ENCODE results near the gene TSPAN9.

Gene TSPAN9

GRCh38 chr12:3250034-3250433 is 172.9 kb downstream of the TSPAN9 start:
- DNase-seq (ENCODE audit: low read depth) = no peak

- DNase-seq (ENCODE audit: low read depth) = no peak
Observed at GRCh38 chr12:3250576-3250975, 173.4 kb downstream of the TSPAN9 start.

DNA sequence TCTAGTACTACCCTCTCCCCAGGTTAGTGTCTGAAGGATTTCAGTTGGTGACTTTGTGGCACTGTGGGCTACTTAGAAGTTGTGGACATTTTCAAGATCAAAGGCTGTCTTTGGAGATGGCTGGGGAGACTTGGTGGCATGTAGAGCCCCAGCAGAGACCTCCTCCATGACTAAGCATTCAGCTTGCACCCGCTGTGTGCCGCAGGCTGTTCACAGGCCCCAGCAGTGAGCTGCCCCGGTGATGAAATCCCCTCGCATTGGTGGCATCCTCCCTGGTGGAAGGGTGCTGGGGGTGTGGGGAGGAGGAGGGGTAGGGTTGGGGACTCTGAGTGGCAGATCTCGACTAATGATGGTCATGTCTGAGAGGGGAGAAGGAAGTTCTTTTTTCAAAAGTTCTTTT is 173.9 kb downstream of the TSPAN9 start:
- no peak for DNase-seq (ENCODE audit: low read depth)

GRCh38 chr12:3251691-3252090 is 174.5 kb downstream of the TSPAN9 start:
- DNase-seq (ENCODE audit: low read depth) = no peak

DNA sequence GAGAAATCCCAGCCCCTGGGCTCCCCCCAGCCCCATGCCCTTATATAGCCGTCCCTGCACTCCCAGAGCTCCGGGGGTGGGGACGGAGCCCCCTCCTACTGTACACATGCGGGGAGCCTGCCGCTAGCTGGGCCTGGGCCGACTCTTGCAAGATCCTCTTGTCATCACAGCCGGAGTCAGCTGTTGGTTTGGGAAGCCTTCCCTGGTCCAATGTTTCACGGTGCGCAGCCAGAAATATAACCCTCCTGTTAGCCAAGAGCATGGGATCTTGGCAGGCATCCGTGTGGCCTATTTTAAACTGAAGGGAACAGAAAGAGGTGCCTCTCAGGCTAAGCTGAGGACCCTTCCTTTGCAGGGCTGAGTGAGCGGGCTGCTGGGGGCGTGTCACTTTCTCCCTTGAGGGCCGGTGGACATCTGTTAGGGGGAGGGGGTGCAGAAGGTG is 175.3 kb downstream of the TSPAN9 start:
- no peak for DNase-seq (ENCODE audit: low read depth)

GRCh38 chr12:3253682-3254275 is 176.6 kb downstream of the TSPAN9 start:
- no peak for DNase-seq (ENCODE audit: low read depth)

- DNase-seq (ENCODE audit: low read depth) = no peak
Observed at GRCh38 chr12:3255057-3255456, 177.9 kb downstream of the TSPAN9 start.

- no peak for DNase-seq (ENCODE audit: low read depth)
Observed at GRCh38 chr12:3256103-3256631, 179.0 kb downstream of the TSPAN9 start.

DNA sequence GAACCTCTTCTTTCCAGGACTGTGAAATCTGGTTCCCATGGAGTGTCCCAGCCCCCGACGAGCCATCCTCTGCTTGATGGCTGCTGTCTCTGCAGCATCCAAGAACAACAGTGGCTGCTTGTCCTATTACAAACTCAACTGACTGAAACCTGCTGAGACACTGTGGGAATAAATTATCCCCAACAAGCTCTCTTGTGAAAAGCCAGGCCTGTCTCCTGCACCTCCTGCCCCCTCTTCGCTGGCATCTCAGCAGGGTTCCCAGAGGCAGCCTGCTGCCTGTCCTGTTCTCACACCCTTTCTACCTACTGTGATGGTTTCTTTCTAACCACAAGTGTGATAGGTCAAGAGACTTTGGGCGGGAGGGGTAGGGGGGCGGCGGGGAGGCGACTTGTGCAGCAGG is 180.2 kb downstream of the TSPAN9 start:
- DNase-seq (ENCODE audit: low read depth) = no peak

DNA sequence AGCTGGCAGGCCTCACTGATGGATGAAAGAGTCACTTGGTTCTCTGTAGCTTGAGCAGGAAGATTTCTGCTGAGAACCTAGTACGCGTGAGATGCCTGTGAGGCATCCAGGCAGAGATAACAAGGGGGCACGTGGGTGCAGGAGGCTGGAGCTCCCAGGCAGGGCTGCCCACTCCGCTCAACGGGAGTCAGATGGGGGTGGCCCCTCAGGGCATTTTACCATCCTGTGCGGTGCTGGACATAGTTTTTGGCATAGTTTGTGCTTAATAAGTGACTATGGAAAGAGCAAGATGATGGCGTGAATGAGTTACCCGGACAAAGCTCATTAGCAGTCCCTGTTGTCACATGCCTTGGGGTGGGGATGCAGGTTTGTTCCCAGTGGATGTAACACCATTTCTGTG is 182.8 kb downstream of the TSPAN9 start:
- DNase-seq (ENCODE audit: low read depth) = no peak

- no peak for DNase-seq (ENCODE audit: low read depth)
Observed at GRCh38 chr12:3261782-3262359, 184.7 kb downstream of the TSPAN9 start.

- DNase-seq (ENCODE audit: low read depth) = no peak
Observed at GRCh38 chr12:3262470-3262869, 185.3 kb downstream of the TSPAN9 start.

DNA sequence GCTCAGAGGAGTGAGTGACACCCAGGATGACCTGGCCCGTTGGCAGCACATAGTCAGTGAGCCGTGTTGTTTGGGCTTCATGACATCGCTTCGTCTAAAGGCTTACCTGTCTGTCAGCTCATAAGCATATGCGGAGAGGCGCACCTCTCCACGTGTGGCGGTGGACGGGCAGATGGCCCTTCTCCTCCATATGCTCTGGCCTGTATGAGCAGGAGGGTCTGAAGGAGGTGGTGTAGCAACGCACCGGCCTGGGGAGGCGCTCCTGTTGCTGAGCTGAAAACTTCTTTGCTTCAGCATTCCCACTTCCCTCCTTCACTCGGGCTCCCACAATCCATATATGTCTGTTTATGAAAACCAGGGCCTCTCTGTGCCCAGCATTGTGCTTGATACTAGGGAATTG is 186.1 kb downstream of the TSPAN9 start:
- DNase-seq (ENCODE audit: low read depth) = no peak

- DNase-seq (ENCODE audit: low read depth) = no peak
Observed at GRCh38 chr12:3263939-3264922, 187.1 kb downstream of the TSPAN9 start.

- DNase-seq (ENCODE audit: low read depth) = no peak
Observed at GRCh38 chr12:3265406-3265805, 188.2 kb downstream of the TSPAN9 start.

GRCh38 chr12:3266638-3267037 is 189.5 kb downstream of the TSPAN9 start:
- DNase-seq (ENCODE audit: low read depth) = no peak

DNA sequence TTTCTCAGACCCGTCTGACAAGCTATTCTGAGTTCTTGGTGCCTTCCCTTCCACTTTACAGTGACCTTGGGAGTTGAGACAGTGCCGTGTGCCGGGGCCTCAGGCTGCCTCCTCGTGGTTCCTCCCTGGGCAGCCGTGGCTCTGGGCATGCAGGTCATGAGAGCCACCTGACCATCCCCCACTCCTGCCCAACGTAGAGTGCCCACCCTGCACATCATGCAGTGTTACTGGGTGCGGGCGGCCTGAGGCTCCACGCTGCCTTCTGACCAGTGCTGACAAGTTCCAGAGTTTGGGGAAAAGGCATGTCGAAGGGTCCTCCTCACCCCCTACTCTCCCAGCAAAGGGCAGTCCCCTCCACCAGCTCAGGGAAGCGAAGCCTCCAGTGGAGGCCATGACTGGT is 190.5 kb downstream of the TSPAN9 start:
- no peak for DNase-seq (ENCODE audit: low read depth)

DNA sequence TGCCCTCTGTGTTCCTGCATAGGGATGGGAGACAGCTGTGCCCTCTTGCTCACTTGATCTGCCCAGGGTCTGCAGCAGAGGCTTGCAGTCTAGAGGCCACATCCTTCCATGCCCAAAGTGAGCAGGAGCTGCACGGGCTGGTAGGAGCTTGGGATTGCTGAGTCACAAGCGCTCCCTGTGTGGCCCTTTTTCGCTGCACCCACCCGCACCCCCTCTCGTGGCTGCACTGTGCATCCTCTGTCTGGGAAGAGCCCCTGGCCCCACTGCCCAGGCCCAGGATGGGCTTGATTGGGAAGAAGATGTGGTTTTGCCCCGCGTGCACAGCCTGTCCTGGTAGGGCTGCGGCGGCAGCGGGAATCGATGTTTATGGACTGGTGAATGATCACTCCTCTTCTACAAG is 192.4 kb downstream of the TSPAN9 start:
- no peak for DNase-seq (ENCODE audit: low read depth)

DNA sequence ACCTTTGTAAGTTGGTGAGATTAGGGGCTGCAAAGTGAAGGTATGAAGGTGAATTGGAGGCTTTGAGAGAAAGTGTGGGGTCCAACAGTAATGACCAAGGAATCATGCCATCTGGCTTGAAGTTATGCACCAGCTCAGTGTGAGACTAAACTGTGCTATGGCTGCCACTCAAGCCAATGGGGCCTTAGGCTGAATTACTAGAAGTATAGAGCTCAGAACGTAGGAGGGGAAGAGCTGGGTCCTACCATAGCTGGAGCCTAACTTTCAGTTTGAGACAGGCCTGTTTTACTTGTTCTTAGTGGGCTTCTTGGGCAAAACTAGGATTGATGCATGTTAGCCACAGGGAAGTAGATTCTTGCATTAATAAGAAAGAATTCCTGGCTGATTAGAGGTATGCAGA is 194.0 kb downstream of the TSPAN9 start:
- DNase-seq (ENCODE audit: low read depth) = no peak

GRCh38 chr12:3271639-3272038 is 194.5 kb downstream of the TSPAN9 start:
- no peak for DNase-seq (ENCODE audit: low read depth)

GRCh38 chr12:3272958-3273357 is 195.8 kb downstream of the TSPAN9 start:
- DNase-seq (ENCODE audit: low read depth) = no peak

- peak; percentile 61 for DNase-seq (ENCODE audit: low read depth)
Observed at GRCh38 chr12:3273409-3273853, 196.3 kb downstream of the TSPAN9 start.

DNA sequence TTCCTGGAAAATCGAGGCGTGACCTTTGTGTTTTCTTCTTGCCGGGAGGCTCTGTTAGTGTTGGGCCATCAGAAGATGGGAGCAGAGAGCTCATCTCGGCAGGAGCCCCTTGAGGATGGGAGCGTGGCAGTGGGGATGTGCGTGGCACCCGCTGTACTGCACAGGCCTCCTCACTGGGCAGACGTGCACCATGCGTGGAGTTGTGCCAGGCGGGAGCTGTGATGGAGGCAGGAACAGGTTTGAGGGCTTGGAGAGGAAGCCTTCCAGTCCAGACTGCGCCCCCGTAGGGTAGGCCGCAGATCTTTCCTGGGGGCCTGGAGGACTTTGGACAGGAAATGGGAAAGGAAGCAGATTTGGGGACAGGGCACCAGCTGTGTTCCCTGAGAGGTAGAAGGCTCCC is 197.5 kb downstream of the TSPAN9 start:
- no peak for DNase-seq (ENCODE audit: low read depth)
